Astrocyte of the hippocampus (primary cell): ENCODE measurements around the gene CEP295NL.
"Not testable (repeated sequence)": the region's sequence is repeated elsewhere in the genome, so short reads cannot be mapped to it uniquely, and the experiment has no call there.

ENCODE experiments used
- DNase-seq: peaks from one replicate; pipeline ENCODE4 v3.0.0; 2011; ENCODE audit warnings: low read depth, low spot score

The CEP295NL gene

DNA sequence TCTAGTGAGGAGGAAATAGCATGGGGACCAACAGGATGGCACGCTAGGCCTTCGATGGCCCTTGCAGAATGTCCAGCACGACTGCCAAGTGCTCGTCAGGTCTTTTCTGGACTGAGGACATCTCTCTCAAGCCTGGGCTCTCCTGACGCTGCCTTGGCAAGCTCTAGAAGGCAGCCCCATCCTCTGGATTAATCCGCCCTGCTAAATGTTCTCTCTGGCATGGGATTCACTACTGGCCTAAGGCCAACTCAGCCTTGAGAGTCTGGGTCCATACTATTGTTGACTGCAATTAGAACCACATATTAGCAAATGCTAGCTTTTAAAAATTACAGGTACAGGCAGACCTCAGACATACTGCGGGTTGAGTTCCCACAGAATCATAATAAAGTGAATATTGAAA, 2.5 kb upstream of the CEP295NL start:
- no peak for DNase-seq

DNA sequence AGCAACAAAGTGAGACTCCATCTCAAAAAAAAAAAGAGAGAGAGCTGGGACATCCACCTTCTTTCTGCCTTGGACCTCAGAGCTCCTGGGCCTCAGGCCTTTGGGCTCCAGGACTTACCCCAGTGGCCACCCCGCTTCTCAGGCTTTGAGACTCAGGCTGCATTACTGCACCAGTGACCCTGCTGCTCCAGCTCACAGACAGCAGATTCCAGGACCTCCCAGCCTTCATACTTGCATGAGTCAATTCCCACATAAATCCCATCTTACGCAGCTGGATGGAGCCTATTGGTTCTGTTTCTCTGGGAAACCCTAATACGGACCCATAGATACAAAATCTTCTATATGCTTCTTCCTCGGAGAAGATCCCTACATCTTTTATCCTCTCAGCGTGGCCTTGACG, 2.1 kb upstream of the CEP295NL start:
- no peak for DNase-seq

- DNase-seq, result no peak
Observed at GRCh38 chr17:78904371-78904770, 1.4 kb upstream of the CEP295NL start.

GRCh38 chr17:78902231-78902630, 770 bp downstream of the CEP295NL start:
- DNase-seq, result not testable (repeated sequence)

DNA sequence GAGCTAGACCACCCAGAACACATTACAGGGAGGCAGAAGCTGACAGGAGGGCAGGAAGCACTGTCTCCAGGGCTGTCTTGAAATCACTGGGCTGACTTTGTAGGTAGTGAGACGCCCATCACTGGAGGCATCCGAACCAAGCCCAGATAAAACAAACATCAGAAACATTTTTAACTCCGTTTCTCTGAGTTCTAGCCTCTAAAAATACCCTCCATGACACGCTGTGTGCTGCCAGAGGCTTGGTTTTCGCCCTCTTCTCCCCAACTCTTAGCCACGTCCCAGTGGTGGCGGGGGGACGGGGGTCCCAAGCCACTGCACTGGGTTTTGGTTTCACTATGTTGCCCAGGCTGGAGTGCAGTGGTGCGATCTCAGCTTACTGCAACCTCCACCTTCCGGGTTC, 1.2 kb downstream of the CEP295NL start:
- no peak for DNase-seq

GRCh38 chr17:78900816-78901215, 2.2 kb downstream of the CEP295NL start:
- DNase-seq, result no peak

DNA sequence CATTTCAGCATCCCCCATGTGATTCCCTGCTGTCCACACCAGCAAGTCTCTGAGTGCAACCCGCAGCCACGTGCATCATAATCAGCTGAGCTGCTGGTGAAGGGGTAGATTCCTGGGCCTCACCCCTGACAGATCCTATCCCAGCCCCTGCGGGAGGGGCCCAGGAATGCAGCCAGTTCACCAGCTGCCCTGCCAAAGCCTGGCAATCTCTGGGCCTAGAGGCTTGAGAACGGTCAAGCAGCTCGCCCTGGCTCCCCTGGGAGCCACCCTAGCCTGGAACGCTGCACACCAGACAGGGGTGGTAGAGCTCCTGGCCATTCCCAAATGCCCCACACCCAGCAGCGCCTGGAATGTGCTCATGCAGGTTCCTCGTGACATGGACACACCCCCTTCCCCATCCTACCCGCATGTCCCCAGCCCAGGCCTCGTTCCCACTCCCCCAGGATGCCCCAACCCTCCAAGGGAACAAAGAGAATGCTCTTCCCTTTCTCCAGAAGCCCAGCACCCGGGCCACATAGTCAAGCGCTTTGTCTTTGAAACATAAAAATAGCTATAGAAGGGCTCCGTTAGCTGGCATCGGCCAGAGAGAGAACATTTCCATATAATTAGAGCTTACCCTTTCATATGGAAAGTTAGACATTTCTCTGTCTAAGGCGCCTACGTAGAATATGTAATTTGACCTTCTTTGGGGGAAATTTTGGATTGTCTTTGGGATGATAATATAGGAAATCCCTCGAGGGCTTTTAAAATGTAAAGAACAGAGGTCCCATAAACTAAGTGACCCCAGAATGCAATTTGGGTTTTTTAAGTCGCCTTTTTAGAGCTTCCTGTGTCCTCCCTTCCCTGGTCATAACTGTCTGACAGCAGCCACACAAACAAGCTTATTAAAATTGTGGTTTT, 3.4 kb downstream of the CEP295NL start:
- DNase-seq, result peak; percentile 66

DNA sequence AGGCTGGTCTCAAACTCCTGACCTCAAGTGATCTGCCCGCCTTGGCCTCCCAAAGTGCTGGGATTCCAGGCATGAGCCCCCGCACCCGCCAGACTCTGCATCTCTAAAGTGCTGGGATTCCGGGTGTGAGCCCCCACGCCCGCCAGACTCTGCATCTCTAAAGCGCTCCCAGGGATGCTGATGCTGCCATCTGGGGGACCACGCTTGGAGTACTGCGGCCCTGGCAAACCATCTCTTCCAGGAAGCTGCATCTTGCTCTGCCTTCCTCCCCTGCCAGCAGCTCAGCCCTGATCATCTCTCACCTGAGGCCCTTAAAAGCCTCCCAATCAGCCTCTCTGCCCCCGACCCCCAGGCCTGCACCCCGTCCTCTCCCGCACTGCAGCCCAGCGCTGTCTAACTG, 4.1 kb downstream of the CEP295NL start:
- no peak for DNase-seq

DNA sequence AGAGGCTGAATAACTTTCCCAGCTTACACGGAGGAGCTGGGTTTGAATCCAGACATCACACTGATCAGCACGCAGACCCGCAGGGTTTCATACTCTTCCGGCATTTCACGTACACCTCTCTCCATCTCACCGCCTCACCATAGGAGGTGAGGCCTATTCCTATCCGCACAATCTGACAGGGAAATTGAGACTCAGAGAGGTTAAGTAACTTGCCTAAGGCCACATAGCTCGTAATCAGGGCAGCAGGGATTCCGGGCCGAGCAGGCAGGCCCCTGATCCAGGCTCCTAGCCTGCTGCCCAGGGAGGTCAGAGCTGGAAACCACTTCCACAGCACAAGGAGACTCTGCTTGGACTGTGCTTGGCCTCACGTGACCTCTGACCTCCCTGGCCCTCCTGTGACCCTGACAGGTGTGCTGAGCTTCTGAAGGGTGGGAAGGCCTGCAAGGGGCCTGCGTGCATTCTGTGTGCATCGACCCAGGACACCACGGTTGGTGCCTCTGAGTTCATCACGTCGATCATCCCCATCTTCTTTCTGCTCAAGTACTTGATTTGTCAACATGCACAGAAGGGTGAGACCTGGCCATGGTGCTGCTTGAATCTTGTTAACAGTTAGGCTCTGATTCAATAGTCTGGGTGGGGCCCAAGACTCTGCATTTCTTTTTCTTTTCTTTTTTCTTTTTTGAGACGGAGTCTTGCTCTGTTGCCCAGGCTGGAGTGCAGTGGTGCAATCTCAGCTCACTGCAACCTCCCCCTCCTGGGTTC, 4.7 kb downstream of the CEP295NL start:
- no peak for DNase-seq

GRCh38 chr17:78897664-78898047, 5.3 kb downstream of the CEP295NL start:
- DNase-seq, result no peak

- no peak for DNase-seq
Observed at GRCh38 chr17:78896834-78897663, 6.0 kb downstream of the CEP295NL start.

DNA sequence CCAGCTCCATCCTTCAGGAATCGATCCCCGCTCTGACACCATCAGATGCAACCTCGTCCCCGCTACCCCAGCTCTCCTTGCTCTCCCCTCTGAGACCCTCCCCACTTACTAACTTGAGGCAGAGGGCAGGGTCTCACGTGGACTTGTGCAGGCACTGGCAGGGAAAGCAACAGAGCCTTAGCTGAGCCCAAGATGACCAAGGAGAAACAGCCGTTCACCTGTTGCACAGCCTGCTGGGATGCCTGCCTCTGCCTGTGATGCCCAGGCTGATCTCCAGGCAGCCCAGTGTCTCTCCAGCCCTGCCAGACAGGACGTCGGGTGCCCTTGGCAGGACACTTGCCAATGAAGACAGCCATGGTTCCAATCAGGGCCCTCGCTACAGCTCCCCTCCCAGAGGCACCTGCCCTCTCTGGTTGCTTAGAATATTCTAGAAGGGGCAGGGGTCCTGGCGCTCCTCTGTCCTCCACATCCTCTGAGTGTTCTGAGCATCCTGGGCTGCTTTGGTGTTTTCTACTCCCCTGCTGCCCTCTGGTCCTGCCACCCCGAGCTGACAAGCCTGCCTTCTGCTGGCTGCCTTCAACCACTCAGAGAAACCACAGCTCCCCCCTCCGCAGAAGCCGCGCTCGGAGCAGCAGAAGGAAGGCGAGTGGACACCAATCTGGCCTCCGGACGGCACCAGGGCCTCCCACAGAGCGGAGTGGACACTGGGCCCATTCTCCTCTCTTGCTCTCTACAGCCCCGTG, 6.7 kb downstream of the CEP295NL start:
- DNase-seq, result peak; percentile 53

- no peak for DNase-seq
Observed at GRCh38 chr17:78895322-78895721, 7.7 kb downstream of the CEP295NL start.

DNA sequence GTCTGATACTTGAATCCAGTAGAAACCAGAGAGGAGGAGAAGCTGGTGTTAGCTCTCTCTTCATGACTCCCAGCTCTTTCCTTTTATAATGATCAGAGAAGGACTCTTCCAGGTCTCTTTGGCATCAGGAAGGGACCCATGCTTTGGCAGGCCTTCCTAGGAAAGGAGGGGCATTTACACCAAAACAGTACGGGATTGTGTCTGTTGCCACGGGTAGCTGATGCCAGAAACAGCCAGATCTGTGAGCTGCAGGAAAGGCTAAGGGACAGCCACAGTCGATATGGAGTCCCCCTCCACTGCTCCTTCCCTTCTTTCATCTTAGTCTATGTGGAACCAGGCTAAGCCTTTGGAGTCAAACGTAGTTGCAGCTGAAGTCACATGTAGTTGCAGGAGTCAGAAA, 9.3 kb downstream of the CEP295NL start:
- no peak for DNase-seq

DNA sequence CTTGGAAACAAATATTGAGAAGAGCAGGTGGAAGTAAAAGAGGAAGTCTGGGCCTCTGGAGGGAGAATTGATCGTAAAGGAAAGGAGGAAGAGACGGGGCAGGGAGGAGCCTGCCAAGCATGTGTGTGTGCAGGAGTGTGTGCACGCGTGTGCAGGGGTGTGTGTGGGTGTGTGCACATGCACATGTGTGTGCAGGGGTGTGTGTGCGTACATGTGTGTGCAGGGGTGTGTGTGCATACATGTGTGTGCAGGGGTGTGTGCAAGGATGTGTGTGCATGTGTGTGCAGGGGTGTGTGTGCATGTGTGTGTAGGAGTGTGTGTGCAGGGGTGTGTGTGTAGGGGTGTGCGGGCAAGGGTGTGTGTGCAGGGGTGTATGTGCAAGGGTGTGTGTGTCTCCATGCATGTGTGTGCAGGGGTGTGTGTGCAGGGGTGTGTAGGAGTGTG, 10.0 kb downstream of the CEP295NL start:
- DNase-seq, result no peak

DNA sequence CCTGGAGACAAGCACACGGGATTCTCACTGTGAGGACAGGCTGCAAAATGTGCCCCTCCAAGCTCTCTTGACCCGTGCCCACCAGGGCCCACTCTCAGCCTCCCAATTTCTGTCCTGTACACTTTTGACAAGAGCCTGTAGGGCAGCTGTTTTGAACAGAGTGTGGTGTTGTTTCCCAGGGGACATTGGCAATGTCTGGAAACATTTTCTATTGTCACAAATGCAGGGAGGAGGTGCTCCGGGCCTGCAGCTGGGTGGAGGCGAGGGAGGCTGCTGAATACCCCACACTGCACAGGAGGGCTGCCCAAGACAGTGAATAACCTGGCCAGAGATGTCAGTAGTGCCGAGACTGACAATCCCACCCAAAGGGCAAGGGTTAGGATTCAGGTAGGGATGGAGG, 10.5 kb downstream of the CEP295NL start:
- DNase-seq, result no peak

DNA sequence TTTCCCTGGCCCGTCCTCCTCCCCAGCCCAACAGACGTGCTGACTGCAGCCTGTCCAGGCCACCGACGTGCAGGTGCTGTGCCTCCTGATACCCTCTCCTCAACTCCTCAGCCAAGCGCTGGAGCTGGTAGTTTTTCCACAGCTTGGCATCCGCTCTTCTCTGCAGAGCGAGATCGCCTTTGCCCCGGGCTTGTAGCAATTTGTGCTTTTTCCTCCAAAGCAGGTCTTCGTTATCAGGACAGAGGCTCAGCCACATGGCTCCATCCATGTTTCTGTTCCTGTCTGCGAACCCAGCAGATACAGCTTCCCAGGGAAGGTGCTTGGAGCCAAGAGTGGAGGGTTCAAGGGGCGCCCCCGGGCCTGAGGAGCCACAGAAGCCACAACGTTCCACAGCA, 10.9 kb downstream of the CEP295NL start:
- DNase-seq, result no peak

DNA sequence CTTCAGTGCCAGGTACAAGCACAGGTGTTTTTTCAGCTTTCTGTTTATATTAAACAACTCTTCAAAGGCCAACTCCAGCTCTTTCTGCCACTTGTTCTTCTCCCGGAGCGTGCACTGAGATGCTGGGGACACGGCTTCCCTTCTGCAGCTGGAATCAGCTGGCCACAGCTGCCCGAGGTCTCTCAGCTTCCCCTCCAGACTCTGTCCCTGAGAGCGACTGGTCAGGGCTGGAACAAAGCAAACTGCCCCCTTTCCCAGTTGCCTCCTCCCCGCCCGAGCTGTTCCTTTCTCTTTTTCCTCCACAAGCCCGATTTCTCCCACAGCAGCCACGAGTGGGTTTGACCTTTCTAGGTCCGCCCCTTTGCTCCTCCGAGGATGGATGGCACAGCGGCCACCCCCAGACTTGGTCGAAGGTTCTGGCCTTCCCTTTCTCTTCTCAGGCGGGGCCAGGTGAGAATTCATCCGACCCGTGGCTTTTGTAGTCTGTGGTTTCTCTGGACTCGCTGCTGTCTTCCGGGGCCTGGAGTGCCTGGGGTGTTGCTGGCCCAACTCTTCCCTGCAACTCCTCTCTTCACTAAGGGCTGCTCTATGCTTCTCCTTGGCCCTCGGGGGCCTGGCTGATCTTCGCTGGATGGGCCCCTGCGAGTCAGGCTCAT, 11.5 kb downstream of the CEP295NL start:
- DNase-seq, result no peak

- no peak for DNase-seq
Observed at GRCh38 chr17:78890498-78890897, 12.5 kb downstream of the CEP295NL start.

GRCh38 chr17:78890096-78890495, 12.9 kb downstream of the CEP295NL start:
- not testable (repeated sequence) for DNase-seq

- no peak for DNase-seq
Observed at GRCh38 chr17:78889531-78889930, 13.5 kb downstream of the CEP295NL start.
